Colonic mucosa (tissue), 4 donors: Measurements from ENCODE around the gene EYA2. TPM values are rescaled to one million over a fixed set of nuclear protein-coding genes. Genes with fewer than 3 reads are reported as not detected.

Experiments
- DNase-seq: peaks from one replicate; pipeline ENCODE4 v3.0.0-alpha.2; 2020
- H3K27ac ChIP-seq: fragments of 200-600 bp; one replicate; pipeline ENCODE4 v1.8.0; 2021
- H3K27me3 ChIP-seq: fragments of 200-600 bp; one replicate; pipeline ENCODE4 v1.8.0; 2021
- H3K36me3 ChIP-seq: fragments of 200-600 bp; one replicate; pipeline ENCODE4 v1.8.0; 2021
- H3K4me1 ChIP-seq: fragments of 200-600 bp; one replicate; pipeline ENCODE4 v1.8.0; 2021; ENCODE audit warnings: mild to moderate bottlenecking
- H3K4me3 ChIP-seq: fragments of 200-600 bp; one replicate; pipeline ENCODE4 v1.8.0; 2021
- H3K9ac ChIP-seq, 2 donors: one replicate each; pipeline ENCODE4 v1.7.0; 2013; ENCODE audit warnings: control low read depth in 2 of 2, low read depth in 2 of 2, low read length in 2 of 2
- H3K9me3 ChIP-seq: fragments of 200-600 bp; one replicate; pipeline ENCODE4 v1.8.0; 2021
- intact Hi-C: fragments of 100-400 bp; cut with DNase I; formaldehyde crosslinking; loops from one replicate; pipeline ENCODE4 v1.14.1; 2022
- total RNA-seq, 2 donors: library from RNA; stranded (reverse); fragmentation: NEBNext Ultra II Directional in 1 of 2; extraction: Animal tissue kit (Norgen Biotek cat#: 25700) in 1 of 2; gene quantifications; one replicate each; pipeline ENCODE4 v1.2.1, GENCODE V29; 2021
- TF ChIP-seq, protein P1 (sequence below): fragments of 200-600 bp; IDR thresholded peaks from one replicate; pipeline ENCODE4 v1.8.0; 2022; ENCODE audit warnings: antibody characterized with exemption, mild to moderate bottlenecking
- donor health status: healthy.
- donor health status: DM: no; HTN: no; CAD: no.
- donor health status: DM: no; HTN: no; CAD: no.

EYA2 gene
- total RNA-seq, 2 donors from 2014 or later: 8.9 to 16.8 TPM

DNA sequence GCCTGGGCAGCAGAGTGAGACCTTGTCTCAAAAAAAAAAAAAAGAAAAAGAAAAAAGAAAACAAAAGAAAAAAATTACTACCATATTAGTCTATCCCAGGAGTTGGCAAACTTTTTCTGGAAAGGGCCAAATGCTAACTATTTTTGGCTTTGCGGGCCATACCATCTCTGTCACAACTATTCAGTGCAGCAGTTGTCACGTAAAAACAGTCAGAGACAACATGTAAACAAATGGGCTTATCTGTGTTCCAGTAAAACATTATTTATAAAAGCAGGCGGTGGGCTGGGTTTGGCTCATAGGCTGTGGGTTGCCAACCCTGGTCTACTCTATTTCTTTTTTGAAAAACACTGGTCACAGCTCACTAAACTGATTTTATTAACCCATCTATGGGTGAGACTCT, 53.4 kb downstream of the EYA2 start:
- no peaks in the 10 kb centered on the region for H3K9me3 ChIP-seq
- no peak overlapping the region for H3K27ac ChIP-seq
- no peak for DNase-seq
- H3K36me3 ChIP-seq: no peaks in the 10 kb centered on the region
- H3K4me1 ChIP-seq: no peaks in the 10 kb centered on the region
- no peak overlapping the region for H3K9ac ChIP-seq
- TF ChIP-seq, protein P1, sequence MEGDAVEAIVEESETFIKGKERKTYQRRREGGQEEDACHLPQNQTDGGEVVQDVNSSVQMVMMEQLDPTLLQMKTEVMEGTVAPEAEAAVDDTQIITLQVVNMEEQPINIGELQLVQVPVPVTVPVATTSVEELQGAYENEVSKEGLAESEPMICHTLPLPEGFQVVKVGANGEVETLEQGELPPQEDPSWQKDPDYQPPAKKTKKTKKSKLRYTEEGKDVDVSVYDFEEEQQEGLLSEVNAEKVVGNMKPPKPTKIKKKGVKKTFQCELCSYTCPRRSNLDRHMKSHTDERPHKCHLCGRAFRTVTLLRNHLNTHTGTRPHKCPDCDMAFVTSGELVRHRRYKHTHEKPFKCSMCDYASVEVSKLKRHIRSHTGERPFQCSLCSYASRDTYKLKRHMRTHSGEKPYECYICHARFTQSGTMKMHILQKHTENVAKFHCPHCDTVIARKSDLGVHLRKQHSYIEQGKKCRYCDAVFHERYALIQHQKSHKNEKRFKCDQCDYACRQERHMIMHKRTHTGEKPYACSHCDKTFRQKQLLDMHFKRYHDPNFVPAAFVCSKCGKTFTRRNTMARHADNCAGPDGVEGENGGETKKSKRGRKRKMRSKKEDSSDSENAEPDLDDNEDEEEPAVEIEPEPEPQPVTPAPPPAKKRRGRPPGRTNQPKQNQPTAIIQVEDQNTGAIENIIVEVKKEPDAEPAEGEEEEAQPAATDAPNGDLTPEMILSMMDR: no peak
- H3K27me3 ChIP-seq: no peaks in the 10 kb centered on the region
- intact Hi-C loops: no loop called here
- no peak overlapping the region for H3K4me3 ChIP-seq

DNA sequence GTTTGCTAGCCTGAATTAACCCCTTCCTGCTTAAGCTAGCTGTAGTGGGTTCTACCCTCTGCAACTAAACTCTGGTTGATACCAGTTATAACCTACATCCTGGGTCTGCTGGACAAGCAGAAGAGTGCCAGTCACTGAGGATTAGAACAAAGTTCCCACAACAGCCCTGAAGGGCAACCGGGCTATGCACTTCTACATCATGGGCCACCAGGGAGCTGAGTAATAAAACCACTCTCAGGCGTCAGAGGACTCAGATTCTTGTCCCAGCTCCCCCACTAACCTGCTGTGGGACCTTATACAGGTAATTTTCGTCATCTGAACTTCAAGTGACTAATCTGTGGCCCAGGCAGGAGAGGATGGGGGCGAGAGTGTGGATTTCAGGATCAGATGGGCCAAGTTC, 56.8 kb downstream of the EYA2 start:
- no peaks in the 10 kb centered on the region for H3K4me1 ChIP-seq
- no peaks in the 10 kb centered on the region for H3K27me3 ChIP-seq
- no peak for DNase-seq
- no peaks in the 10 kb centered on the region for H3K9me3 ChIP-seq
- no peak overlapping the region for H3K27ac ChIP-seq
- no peak overlapping the region for H3K9ac ChIP-seq
- TF ChIP-seq, protein P1: no peak
- intact Hi-C loops: no loop called here
- no peak overlapping the region for H3K4me3 ChIP-seq
- no peaks in the 10 kb centered on the region for H3K36me3 ChIP-seq

DNA sequence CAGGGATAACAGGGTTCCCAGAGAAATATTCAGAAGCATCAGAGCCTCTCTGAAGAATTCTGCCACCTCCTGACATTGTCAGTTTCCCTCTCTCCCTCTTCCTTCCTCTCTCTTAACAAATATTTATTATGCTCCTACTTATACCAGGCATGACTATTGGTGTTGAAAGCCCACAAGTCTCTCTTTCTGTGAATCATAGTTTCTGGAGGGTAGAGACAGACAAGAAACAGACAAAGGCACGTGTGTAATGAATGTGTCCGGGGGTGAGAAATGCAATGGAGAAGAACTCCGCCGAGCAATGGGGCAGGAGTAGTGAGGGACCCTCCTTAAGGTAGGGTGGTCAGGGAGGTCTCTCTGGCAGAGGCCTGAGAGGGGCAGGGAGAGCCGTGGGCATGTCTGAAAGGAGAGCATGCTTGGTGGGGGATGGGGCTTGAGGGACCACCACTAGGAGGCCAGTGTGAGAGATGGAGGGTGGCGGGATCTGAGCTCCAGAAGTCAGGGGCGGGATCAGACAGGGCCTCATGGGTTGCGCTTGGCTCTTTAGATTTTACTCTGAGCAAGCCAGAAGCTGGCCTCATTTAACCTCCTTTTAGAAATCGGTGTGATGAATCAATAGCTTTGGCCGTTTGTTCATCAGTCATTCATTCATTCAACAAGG, 57.3 kb downstream of the EYA2 start:
- TF ChIP-seq, protein P1: no peak

DNA sequence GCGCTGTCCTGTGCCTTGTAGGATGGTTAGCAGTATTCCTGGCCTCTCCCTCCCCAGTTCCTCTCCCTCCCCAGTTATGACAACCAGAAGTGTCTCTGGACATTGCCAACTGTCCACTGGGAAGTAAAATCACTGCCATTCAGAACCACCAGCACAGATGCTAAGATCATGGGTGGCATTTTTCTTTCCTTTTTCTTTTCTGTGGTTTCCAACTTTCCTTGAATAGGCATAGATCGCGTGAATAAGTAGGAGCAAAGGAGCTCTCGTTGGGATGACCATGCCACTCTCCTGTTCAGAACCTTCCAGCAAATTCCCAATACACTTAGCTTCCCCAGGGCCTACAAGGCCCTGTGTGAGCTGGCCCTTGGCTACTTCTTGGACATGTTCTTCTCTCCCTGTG, 59.0 kb downstream of the EYA2 start:
- no peak overlapping the region for H3K4me3 ChIP-seq
- H3K4me1 ChIP-seq: no peaks in the 10 kb centered on the region
- H3K9me3 ChIP-seq: no peaks in the 10 kb centered on the region
- intact Hi-C loops: no loop called here
- H3K27ac ChIP-seq: no peak overlapping the region
- no peaks in the 10 kb centered on the region for H3K27me3 ChIP-seq
- no peaks in the 10 kb centered on the region for H3K36me3 ChIP-seq
- H3K9ac ChIP-seq: no peak overlapping the region
- no peak for DNase-seq
- TF ChIP-seq, protein P1: no peak

More for the DNA sequence above, 57.3 kb downstream of the EYA2 start:
- DNase-seq: no peak
- Histone ChIP-seq H3K27ac (no peak overlapping the region), H3K36me3 (no peaks in the 10 kb centered on the region), H3K27me3 (no peaks in the 10 kb centered on the region), H3K9me3 (no peaks in the 10 kb centered on the region), H3K9ac (no peak overlapping the region), H3K4me1 (no peaks in the 10 kb centered on the region), H3K4me3 (no peak overlapping the region)
- intact Hi-C loops: no loop called here

DNA sequence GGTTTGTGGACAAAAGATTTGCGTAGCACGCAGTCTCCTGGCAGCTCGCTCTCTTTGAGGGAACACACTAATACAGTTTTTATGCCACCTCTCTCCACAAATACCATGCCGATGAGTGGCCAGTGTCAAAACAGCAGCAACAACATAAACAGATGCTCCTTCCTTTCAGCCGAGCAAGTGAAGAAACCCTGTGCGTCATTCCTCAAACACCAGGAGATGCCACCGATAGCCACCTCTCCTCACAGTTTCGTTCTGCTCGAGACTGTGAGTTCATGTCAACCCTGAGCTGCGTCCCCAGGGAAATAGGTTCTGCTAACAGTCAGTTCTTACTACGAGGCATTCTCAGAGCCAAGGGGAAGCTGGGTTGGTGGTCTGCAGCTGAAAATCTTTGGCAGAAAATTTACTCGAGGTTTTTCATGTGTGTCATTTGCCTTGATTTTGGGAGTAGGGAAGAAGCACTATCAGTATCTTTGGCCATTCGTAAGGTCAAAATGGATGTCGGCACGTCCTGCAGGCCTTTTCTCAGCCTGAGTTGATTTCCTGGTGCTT, 59.9 kb downstream of the EYA2 start:
- H3K9ac ChIP-seq: no peak overlapping the region
- DNase-seq: no peak

More for the DNA sequence above, 59.9 kb downstream of the EYA2 start:
- no peaks in the 10 kb centered on the region for H3K27me3 ChIP-seq
- H3K9me3 ChIP-seq: no peaks in the 10 kb centered on the region
- no peak overlapping the region for H3K4me3 ChIP-seq
- H3K27ac ChIP-seq: no peak overlapping the region
- H3K4me1 ChIP-seq: no peaks in the 10 kb centered on the region
- intact Hi-C loops: no loop called here
- no peaks in the 10 kb centered on the region for H3K36me3 ChIP-seq
- TF ChIP-seq, protein P1: no peak
